Stromal cell of bone marrow (primary cell): Measurements from ENCODE around the gene KLHDC4.
A peak's percentile ranks its signal among the peaks of the same experiment; 100 is the strongest.
"Not testable (repeated sequence)": the region's sequence is repeated elsewhere in the genome, so short reads cannot be mapped to it uniquely, and the experiment has no call there.

Experiments used
- DNase-seq: peaks from one replicate; pipeline ENCODE4 v3.0.0-alpha.2; 2012; ENCODE audit warnings: low read depth

The KLHDC4 gene

DNA sequence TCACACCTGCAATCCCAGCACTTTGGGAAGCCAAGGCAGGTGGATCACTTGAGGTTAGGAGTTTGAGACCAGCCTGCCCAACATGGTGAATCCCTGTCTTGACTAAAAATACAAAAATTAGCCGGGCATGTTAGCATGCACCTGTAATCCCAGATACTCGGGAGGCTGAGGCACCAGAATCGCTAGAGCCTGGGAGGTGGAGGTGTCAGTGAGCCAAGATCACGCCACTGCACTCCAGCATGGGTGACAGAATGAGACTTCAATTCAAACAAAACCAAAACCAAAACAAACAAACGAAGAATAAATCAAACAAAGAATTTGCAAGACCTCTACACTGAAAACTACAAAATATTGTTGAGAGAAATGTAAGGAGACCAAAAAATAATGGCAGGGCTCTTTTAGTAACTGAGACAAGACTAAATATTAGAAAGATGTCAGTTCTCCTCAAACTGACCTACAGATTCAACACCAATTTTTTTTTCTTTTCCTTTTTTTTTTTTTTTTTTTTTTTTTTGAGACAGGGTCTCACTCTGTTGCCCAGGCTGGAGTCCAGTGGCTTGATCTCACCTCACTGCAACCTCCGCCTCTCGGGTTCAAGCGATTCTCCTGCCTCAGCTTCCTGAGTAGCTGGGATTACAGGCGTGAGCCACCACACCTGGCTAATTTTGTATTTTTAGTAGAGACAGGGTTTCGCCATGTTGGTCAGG, 23.1 kb upstream of the KLHDC4 start:
- DNase-seq = not testable (repeated sequence)

DNA sequence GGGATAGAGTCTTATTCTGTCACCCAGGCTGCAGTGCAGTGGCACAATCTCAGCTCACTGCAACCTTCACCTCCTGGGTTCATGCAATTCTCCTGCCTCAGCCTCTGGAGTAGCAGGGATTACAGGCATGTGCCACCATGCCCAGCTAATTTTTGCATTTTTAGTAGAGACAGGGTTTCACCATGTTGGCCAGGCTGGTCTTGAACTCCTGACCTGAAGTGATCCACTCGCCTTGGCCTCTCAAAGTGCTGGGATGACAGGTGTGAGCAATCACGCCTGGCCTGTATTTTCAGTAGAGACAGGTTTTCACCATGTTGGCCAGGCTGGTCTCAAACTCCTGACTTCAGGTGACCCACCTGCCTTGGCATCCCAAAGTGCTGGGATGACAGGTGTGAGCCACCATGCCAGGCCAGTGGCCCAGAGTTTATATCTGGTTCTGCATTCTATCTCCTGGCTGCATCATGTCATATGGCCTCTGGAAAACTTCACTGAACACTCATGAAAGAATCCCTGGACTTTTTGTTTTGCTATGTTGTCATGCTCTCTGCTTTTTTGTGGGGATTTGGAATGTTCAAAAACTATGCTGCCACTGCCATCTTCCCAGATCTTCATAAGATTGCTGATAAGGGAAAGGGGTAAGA, 21.8 kb upstream of the KLHDC4 start:
- DNase-seq = not testable (repeated sequence)

DNA sequence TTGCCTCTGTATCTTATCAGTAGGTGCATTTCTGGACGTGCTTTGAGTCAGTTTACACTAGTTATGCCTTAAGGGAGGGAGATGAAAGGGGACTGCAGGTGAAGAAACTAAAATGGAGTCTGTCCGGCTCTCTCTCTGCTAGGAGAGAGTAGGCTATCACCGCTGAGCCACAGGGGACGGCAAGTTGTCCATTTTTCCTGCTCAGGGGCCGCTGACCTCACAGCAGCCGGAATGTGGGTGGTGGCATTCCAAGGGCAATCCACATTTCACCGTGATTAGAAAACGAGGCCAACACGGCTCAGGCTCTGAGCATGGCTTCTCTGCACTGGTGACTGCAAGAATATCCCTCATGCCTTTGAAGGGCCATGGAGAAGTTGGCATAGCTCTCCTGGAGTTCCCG, 19.0 kb upstream of the KLHDC4 start:
- no peak for DNase-seq

DNA sequence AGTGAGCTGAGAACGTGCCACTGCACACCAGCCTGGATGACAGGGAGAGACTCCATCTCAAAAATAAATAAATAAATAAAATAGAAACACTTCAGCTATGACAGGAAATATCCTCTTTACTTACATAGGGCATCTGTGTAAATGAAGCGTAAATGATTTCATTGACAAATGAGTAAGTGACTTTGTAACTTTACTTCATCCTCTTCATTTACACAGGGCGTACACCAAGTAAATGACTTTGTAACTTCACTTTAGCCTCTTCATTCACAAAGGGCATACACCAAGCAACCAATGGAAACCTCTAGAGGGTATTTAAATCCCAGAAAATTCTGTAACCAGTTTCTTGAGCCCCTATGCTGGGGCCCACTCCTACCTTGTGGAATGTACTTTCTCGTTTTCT, 16.2 kb upstream of the KLHDC4 start:
- no peak for DNase-seq

DNA sequence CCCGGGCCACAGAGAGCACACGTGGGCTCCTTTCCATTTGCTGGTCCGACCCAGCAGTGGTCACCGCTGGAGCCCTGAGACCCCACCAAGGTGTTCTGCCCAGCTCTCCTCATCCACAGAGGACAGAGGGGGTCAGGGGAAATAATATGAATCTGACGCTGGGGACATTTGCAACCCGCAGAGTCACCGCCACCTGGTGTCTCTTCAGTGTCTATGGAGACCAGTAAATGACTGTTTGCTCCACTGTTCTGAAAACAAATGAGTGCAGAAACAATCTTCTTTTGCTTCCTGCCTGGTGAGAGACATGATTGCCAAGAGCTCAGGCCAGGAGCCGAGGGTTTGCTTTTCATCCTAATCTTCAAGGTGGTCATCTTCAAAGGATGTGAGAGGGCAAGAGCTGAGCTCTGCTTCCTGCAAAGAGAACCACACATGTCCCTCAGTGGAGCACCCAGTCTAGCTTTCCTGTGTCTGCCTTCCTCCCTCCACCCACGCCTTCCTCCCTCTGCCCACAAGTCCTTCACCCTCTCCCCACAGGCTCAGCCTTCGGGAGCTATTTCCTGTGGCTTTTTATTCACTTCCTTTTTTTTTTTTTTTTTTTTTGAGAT, 14.7 kb upstream of the KLHDC4 start:
- no peak for DNase-seq

DNA sequence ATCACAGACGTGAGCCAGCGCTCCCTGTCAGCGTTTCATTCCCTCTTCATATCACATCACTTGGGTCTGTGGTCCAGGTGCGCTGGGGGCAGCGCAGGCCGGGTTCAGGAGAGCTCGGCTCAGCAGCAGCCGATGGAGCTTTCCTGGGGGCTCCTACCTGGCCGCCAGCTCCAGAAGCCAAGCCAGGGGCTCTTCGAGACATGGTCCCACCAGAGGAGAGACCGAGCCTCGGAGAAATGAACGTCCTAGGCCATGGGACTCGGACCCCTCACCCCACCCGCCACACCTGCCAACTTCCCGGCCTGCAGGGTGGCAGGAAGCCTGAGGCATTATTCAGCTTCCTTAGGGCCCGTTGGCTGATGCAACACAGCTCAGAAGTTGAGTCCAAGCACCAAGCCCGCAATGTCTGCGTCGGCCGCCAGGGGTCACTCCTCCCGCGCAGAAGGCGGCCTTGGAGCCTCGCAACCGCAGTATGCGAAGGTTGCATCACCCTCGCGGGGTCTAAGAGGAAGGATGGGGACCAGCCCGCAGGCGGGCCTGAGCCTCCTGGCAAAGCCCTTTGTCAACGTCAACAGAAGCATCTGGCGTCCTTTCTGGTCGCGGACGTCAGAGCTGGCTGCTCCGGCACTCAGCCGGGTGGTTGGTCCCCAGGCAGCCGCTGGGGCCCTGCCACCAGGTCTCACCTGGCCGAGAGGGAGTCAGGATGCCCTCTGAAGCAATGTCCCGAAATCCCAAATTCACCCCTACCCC, 13.2 kb upstream of the KLHDC4 start:
- DNase-seq = peak; percentile 80

DNA sequence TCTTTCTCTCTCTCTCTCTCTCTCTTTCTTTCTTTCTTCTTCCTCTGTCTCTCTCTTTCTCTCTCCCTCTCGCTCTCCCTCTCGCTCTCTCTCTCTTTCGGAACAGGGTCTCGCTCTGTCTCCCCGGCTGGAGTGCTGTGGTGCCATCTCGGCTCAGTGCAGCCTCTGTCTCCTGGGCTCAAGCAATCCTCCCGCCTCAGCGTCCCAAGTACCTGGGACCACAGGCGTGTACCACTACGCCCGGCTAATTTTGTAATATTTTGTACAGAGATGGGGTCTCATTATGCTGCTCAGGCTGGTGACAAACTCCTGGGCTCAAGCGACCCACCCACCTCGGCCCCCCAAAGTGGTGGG, 12.7 kb upstream of the KLHDC4 start:
- no peak for DNase-seq

DNA sequence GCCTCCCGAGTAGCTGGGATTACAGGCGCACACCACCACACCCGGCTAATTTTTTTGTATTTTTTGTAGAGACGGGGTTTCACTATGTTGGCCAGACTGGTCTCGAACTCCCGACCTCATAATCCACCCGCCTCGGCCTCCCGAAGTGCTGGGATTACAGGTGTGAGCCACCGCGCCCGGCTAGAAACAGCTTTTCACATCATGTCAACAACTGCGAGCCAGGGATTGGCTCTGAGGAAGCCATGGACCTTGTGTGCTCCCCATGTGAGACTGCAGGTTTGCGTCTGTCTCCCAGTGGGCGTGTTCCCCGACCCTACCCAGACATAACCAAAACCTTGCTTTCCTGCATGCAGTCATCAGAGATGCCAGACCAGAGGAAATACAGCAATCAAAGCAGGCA, 8.1 kb upstream of the KLHDC4 start:
- DNase-seq = not testable (repeated sequence)

DNA sequence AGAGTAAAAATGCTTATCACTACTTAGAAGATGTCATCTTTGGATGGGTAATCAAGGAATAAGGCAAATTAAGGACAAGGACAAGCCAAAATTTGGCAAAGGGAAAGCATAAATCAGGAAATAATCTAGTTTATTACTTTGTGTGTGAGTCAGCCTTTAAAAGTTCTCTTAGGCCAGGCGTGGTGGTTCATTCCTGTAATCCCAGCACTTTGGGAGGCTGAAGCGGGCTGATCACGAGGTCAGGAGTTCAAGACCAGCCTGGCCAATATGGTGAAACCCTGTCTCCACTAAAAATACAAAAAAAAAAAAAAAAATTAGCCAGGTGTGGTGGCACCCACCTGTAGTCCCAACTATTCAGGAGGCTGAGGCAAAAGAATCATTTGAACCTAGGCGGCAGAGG, 1.7 kb upstream of the KLHDC4 start:
- DNase-seq = not testable (repeated sequence)

DNA sequence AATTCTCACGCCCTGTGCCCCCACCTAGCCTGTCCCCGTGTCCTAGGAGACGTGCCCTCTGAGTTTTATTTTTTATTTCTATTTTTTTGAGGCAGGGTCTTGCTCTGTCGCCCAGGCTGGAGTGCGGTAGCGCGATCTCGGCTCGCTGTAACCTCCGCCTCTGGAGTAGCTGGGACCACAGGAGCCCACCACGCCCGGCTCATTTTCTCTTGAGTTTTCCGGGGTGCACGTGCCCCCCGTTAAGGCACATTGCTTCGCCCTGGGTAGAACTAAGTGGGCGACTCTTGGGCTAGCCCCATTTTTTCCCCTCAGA, 655 bp upstream of the KLHDC4 start:
- no peak for DNase-seq

DNA sequence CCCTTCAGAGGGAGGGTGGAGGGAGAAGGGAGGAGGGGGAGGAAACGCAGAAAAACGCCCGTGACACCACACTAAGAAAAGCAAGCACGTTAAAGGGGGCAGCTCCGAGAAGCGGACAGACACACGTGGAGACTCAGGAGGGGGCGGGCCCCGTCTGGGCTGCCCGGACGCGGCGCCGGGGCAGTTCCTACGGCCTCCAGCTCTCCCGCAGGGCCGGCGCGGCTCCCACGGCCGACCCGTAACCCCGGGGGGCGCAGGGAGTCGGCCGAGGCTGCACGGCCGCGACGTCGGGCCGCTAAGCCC, 362 bp downstream of the KLHDC4 start:
- DNase-seq = no peak

DNA sequence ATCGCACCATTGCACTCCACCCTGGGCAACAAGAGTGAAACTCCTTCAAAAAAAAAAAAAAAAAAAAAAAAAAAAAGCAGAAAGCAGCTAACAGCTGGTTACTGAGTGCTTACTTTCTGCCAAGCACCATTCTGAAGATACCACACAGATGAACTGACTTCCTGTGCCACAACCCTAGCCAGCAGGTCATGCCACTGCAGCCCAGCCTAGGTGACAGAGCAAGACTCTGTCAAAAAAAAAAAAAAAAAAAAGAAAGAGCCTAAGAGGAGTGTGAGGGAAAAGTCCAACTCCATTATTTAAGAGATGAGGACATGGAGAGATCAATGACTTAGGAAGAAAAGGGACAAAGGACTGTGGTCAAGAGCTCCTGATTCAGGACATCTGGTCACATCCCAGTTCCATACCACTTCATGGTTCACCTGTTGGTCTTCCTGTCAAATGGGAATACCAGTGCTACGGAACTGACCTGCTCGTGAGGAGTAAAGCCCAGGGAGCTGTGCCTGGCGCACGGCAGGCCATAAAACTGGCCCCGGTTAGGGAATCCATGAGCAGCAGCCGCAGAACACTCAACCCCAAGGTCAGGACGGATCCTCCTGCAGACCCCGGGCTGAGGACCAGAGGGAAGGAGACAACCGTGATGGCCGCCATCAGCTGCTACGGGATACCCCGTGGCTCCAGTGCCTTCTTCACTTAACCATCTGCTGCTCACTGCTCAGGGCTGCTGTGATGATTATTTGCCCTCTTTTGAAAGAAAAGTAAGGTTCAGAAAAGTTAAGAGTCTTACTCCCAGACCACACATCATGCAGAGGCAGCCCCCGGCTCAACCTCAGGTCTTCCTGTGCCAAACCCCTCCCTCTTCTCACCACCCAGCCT, 950 bp downstream of the KLHDC4 start:
- DNase-seq = no peak

DNA sequence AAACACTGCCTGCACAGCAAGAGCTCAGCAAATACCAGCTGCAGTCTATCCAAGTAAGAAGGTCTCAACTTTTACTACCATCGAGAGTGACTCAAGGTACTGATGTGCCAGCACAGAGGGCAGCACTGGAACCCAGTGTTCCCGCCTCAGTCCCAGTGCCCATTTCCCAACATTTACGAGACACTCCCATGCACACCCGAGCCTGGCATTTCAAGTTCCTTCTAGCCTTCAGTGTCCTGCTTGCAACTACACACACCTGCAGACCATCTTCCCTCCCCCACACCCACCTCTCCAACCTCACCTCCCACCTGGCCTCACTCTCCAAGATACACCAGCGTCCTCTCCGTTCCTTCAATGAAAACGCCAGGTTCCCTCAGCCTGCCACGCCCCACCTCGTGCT, 3.2 kb downstream of the KLHDC4 start:
- DNase-seq = no peak

DNA sequence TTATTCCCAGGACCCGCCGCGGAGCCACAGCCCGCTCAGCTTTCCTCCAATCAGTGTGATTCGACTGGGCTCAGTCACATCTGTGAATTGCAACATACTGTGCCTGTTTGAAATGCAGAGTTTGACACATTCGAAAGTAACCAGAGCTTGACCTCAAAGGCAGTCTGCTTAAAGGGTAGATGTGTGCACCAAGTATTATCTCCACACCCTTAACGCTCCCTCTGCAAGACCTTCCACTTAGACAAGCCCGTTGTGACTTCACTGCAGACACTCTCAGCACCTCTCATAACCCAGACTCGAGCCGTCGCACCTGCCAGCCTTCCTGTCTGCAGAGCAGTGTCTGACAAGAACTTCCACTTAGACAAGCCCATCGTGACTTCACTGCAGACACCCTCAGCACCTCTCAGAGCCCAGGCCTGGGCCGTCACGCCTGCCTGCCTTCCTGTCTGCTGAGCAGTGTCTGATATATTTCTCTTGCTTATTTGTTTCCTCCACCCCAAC, 3.7 kb downstream of the KLHDC4 start:
- DNase-seq = no peak

DNA sequence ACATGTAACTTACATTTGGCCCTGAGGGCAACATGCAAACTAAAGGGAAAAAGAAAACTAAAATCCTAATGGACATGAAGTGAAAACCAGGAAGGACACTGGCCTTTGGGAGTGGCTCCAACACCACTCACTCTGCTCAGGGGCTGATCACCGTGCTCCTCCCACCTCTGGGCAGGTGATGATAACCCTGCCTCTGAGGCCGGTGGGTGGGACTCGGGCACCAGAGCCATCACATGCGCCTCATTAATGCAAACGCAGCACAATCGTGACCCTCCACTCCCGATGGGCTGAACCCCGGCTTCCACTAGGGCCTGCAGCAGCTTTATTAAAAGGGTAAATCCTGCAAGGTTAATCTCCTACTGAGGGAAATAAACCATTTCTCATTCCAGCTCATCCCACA, 4.7 kb downstream of the KLHDC4 start:
- no peak for DNase-seq

DNA sequence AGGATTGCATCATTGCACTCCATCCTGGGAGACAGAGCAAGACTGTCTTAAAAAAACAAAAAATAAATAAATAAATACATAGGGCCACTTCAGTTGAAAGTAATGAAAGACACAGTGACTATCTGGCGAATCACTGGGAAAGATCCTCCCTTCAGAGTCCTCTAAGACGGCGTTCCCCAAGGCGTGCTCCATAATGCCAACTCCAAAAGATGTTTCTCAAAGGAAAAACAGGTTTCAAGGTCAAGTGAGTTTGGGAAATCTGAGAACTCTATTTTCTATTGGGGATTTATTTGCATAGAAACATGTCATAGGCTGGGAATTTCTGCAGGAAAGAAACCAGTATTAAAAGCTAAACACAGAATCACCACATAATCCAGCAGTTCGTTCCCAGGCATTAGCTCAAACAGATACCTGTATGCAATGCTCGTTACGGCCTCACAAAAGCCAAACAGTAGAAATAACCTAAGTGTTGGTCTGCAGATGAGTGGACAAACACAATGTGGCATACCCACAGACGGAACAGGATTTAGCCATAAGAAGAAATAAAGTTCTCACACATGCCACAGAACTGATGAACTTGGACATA, 7.9 kb downstream of the KLHDC4 start:
- no peak for DNase-seq

DNA sequence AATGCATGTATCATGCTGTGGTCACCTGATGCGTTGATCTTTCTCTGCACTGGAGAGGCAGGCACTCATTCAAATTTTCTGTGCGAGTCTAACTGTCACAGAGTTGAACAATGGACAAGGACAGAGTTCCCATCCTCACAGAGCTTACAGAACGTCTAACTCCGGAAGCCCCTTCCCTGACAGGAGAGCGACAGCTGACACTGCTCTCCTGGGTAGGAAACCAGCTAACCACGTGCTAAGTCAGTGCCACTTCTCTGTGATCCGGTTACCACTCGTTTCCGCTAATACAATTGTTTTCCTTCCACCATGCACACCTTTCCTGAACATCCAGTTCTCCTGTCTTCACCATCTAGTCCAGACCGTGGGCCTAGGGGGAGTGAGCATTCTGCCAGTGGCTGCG, 11.3 kb downstream of the KLHDC4 start:
- DNase-seq = no peak

DNA sequence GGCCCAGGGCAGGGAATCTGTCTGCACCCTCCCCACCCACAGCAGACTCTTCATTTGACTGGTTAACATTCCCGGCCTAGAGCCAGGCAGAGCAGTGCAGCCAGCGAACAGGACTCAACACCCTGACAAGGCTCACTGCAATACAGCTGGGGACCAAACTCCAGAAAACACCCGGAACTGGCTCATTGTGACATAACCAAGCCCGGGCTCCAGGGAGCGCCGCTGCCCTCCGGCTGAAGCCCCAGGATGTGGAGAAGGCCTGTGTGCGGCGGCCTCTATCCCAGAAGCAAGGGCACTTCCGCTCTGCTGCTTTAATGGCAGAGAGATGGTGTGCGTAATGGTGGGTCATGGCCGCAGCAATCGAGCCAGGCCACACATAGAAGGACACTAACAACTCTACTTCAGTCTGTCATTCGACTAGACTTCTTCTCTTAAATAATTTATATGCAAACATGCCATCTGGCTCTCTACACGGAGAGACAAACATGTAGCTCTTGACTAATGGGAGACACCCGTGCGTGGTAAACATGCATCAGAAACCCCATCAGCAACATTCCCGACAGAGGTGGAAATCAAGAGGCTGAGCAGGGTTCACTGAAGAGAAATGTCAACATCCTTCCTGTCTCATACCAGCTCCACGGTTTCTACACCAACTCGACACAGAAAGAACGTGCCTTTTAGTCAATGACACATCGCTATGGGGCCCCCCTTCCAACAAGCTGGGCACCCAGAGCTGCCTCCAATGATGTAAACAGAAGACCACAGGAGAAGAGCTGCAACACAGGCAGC, 18.0 kb downstream of the KLHDC4 start:
- no peak for DNase-seq

DNA sequence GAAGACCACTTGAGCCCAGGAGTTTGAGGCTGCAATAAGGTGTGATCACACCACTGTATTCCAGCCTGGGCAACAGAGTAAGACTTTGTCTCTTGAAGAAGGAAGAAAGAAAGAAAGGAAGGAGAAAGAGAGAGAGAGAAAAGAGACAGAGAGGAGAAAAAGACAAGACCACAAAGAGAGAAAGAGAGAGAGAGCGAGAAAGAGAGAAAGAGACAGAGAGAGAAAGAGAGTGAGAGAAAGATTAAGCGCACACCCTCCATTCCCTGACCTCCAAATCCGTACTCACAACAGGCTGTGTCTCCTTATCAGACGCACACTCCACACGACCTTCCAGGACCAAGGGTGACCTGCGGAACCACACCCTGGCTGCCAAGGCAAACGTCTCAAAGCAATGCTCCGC, 19.6 kb downstream of the KLHDC4 start:
- DNase-seq = no peak

DNA sequence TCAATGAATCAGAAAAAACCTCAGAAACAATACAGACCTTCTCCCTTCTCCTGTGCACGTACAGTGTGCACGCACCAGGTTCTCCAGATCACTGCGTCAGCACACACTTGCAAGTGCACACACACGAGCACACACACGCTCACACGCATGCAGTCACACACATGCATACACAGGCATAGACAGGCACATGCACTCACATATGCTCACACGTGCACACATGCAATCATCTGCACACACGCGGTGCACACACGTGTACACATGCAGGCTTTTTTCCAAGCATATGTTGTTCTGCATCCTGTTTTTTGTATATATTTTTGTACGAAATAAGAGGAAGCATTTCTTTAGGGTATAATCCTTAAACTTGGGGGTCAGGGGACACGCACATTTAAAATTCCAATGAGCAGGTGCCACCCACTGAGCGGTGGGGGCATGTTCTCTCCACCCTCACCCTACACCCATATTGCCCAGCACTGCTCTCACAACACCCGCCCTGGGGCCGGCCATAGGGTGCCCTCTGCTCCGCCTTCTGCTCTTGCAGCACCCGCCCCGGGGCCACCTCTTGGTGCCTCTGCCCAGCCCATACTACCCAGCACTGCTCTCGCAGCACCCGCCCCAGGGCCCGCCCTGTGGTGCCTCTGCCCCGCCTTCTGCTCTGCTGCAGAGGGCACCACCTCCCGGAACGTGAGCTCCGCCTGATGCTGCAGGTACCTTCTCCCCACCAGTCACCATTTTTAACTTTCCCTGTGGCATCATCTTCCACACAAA, 20.9 kb downstream of the KLHDC4 start:
- DNase-seq = no peak
